OCI-LY7 (cell line): ENCODE results near the gene LRRC7. TPM values are rescaled to one million over a fixed set of nuclear protein-coding genes. Genes with fewer than 3 reads are reported as not detected.

Experiments
- BruUV-seq: library from RNA; stranded (reverse); fragments of 400-500 nt; replicated peaks from 2 replicates; lab custom pipeline; 2021; lab: Mats Ljungman, UMichigan
- CTCF ChIA-PET: fragments of 300-600 bp; sonication (Branson Sonifier 250); formaldehyde crosslinking; loops from one replicate; lab custom pipeline; 2022; ENCODE audit warnings: antibody characterized with exemption; ENCODE audit not compliant: unreplicated experiment; lab: Charles Lee
- POLR2A ChIA-PET: fragments of 300-600 bp; sonication (Branson Sonifier 250); formaldehyde crosslinking; loops from one replicate; lab custom pipeline; 2022; ENCODE audit warnings: antibody characterized with exemption; lab: Charles Lee
- DNase-seq: peaks from one replicate; pipeline ENCODE4 v3.0.0-alpha.2; 2015; ENCODE audit warnings: low spot score
- H2AFZ ChIP-seq: fragments of 200-600 bp; sonication (generic), shearing (Covaris generic); 2 replicates; pipeline ENCODE4 v1.6.1; 2014; ENCODE audit warnings: mild to moderate bottlenecking, antibody characterized with exemption, low read length, moderate library complexity
- H3K27ac ChIP-seq: fragments of 200-600 bp; sonication (generic); 2 replicates; pipeline ENCODE4 v1.5.1; 2014; ENCODE audit warnings: mixed run types, low read depth, mild to moderate bottlenecking, moderate library complexity, low read length, inconsistent platforms; ENCODE audit not compliant: poor library complexity, severe bottlenecking
- H3K36me3 ChIP-seq: fragments of 200-600 bp; sonication (generic); 2 replicates; pipeline ENCODE4 v1.6.1; 2014; ENCODE audit warnings: mild to moderate bottlenecking, antibody characterized with exemption, low read length, moderate library complexity, mixed read lengths; ENCODE audit not compliant: insufficient read depth
- H3K4me1 ChIP-seq: fragments of 200-600 bp; sonication (generic); 2 replicates; pipeline ENCODE4 v1.5.1; 2014; ENCODE audit warnings: mild to moderate bottlenecking, low read length; ENCODE audit not compliant: insufficient read depth, poor library complexity, severe bottlenecking
- H3K4me2 ChIP-seq: fragments of 200-600 bp; sonication (generic); 2 replicates; pipeline ENCODE4 v1.6.1; 2014; ENCODE audit warnings: mild to moderate bottlenecking, low read length
- H3K4me3 ChIP-seq: fragments of 200-600 bp; sonication (generic); 2 replicates; pipeline ENCODE4 v1.5.1; 2014; ENCODE audit warnings: mild to moderate bottlenecking, low read depth, low read length; ENCODE audit not compliant: poor library complexity, severe bottlenecking
- H3K79me2 ChIP-seq: fragments of 200-600 bp; sonication (generic); 2 replicates; pipeline ENCODE4 v1.6.1; 2016; ENCODE audit warnings: low read depth, mild to moderate bottlenecking, low read length, moderate library complexity, mixed read lengths; ENCODE audit not compliant: insufficient read depth
- H3K9me2 ChIP-seq: fragments of 200-600 bp; sonication (generic); 2 replicates; pipeline ENCODE4 v1.6.1; 2016; ENCODE audit warnings: mild to moderate bottlenecking, low read length, mixed read lengths; ENCODE audit not compliant: insufficient read depth
- H3K9me3 ChIP-seq: fragments of 200-600 bp; sonication (generic); 2 replicates; pipeline ENCODE4 v1.6.1; 2014; ENCODE audit warnings: mild to moderate bottlenecking, mixed run types, low read length, mixed read lengths
- H4K20me1 ChIP-seq: fragments of 200-600 bp; sonication (generic); 2 replicates; pipeline ENCODE4 v1.6.1; 2014; ENCODE audit warnings: mild to moderate bottlenecking, antibody characterized with exemption, low read length, moderate library complexity, mixed read lengths; ENCODE audit not compliant: insufficient read depth
- EZH2phosphoT487 ChIP-seq: fragments of 200-600 bp; sonication (generic); IDR thresholded peaks from 2 replicates; pipeline ENCODE4 v1.6.1; 2018; ENCODE audit warnings: low read depth, borderline replicate concordance, mild to moderate bottlenecking, mixed run types, antibody characterized with exemption, low read length, moderate library complexity, mixed read lengths
- intact Hi-C: fragments of 100-400 bp; cut with micrococcal nuclease; formaldehyde crosslinking; loops from one replicate; pipeline ENCODE4 v1.10.0; 2022; ENCODE audit not compliant: unreplicated experiment
- total RNA-seq, 2 experiments: library from RNA; depleted of rRNA in 1 of 2; stranded (reverse); fragments of >200 nt in 1 of 2; shearing (Covaris generic) in 1 of 2; gene quantifications; 2 replicates each; pipeline ENCODE4 v1.2.3, GENCODE V29; 2014 to 2022
- TF ChIP-seq, protein P1 (sequence below): fragments of 200-600 bp; sonication (generic); conservative IDR thresholded peaks from 2 replicates; pipeline ENCODE4 v1.5.1; 2014; ENCODE audit warnings: mild to moderate bottlenecking, antibody characterized with exemption, low read length, moderate library complexity, mixed read lengths

The LRRC7 gene
- total RNA-seq, 2 experiments from 2014 or later: not detected

DNA sequence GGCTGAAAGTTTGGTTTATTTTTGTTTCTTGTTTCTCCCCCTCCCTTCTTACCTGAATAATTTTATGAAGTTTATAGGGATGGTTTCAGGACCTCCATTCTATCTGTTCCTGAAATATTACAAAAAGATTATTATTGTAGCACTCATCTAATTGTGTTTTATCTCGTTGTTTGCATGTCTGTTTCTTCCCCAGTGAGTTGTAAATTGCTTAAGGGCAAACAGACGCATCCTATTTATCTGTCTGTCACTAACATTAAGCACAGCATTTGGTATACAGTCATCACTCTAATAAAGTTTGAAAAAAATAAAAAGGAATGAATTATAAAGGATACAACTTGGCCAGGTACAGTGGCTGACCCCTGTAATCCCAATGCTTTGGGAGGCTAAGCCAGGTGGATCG is 123.5 kb downstream of the LRRC7 start:
- H4K20me1 ChIP-seq: no peaks in the 10 kb centered on the region
- TF ChIP-seq, protein P1, sequence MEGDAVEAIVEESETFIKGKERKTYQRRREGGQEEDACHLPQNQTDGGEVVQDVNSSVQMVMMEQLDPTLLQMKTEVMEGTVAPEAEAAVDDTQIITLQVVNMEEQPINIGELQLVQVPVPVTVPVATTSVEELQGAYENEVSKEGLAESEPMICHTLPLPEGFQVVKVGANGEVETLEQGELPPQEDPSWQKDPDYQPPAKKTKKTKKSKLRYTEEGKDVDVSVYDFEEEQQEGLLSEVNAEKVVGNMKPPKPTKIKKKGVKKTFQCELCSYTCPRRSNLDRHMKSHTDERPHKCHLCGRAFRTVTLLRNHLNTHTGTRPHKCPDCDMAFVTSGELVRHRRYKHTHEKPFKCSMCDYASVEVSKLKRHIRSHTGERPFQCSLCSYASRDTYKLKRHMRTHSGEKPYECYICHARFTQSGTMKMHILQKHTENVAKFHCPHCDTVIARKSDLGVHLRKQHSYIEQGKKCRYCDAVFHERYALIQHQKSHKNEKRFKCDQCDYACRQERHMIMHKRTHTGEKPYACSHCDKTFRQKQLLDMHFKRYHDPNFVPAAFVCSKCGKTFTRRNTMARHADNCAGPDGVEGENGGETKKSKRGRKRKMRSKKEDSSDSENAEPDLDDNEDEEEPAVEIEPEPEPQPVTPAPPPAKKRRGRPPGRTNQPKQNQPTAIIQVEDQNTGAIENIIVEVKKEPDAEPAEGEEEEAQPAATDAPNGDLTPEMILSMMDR: no peak
- no peak for TF ChIP-seq EZH2phosphoT487
- no peaks in the 10 kb centered on the region for H3K79me2 ChIP-seq
- no peak overlapping the region for H2AFZ ChIP-seq
- CTCF ChIA-PET: no interaction called here
- H3K9me3 ChIP-seq: no peaks in the 10 kb centered on the region
- intact Hi-C loops: no loop called here
- H3K4me1 ChIP-seq: no peaks in the 10 kb centered on the region
- POLR2A ChIA-PET: no interaction called here
- H3K36me3 ChIP-seq: no peaks in the 10 kb centered on the region
- no peak for DNase-seq
- no peak overlapping the region for H3K27ac ChIP-seq
- no TSS peak for BruUV-seq
- no peak overlapping the region for H3K4me3 ChIP-seq
- no peaks in the 10 kb centered on the region for H3K9me2 ChIP-seq
- no peak overlapping the region for H3K4me2 ChIP-seq

DNA sequence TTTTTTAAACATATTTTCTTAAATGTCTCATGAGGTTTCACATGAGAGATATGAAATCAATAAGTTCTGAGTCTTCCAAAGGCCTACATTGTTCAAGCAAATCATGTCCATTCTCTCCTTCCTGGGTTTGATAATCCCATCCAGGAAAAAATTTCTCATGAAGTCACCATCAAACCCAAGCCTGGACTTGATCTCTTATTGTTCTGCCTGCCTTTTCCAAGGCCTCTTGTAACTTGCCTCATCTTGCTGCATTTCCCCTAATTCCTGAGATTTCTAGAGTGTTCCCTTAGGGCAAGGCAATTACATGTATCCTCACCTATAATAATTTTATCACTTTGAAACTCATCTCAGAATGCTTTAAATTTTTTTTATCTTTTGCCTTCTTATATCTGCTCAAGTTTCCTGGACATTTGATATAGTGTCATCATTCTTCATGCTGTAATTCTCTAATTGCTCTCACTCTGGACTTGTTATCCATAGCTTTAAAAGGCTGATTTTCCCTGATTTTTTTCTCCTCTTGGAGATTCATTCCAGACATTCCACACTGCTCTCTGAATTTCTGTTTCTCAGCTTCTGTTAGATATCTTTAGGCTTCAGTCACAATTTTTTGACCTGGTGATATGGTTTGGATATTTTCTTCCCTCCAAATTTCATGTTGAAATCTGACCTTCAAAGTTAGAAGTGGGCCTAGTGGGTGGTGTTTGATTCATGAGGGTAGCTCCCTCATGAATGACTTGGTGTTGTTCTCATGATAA is 126.4 kb downstream of the LRRC7 start:
- no peaks in the 10 kb centered on the region for H3K79me2 ChIP-seq
- ChIA-PET CTCF (no interaction called here), POLR2A (no interaction called here)
- no peak overlapping the region for H3K4me2 ChIP-seq
- TF ChIP-seq, protein P1: no peak
- no peak for TF ChIP-seq EZH2phosphoT487
- no peaks in the 10 kb centered on the region for H4K20me1 ChIP-seq
- H3K27ac ChIP-seq: no peak overlapping the region
- no TSS peak for BruUV-seq
- no peaks in the 10 kb centered on the region for H3K9me2 ChIP-seq
- intact Hi-C loops: no loop called here
- no peak overlapping the region for H2AFZ ChIP-seq
- H3K36me3 ChIP-seq: no peaks in the 10 kb centered on the region
- no peak for DNase-seq
- H3K4me3 ChIP-seq: no peak overlapping the region
- H3K9me3 ChIP-seq: no peaks in the 10 kb centered on the region
- H3K4me1 ChIP-seq: no peaks in the 10 kb centered on the region

DNA sequence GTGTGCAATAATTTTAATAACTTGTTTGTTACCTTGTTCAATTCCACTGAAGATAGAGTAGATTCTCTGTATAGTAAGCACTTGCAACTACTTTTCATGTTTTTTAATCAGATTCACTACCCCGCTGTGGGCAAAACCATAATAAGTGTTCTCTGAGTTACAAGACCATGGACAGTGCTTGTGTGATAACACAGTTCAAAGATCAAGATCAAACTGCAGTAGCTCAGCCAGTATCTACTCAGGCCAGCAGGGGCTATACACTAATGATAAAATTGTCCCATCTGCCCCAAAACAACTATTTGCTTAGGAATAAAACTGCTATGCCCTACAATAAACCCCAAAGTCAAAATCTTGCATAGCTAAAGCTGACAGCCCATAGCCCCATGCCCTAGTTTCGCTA is 129.6 kb downstream of the LRRC7 start:
- POLR2A ChIA-PET: no interaction called here
- TF ChIP-seq EZH2phosphoT487: no peak
- TF ChIP-seq, protein P1: no peak
- Histone ChIP-seq H3K4me1 (no peaks in the 10 kb centered on the region), H3K9me3 (no peaks in the 10 kb centered on the region), H3K27ac (no peak overlapping the region), H3K4me3 (no peak overlapping the region), H4K20me1 (no peaks in the 10 kb centered on the region), H2AFZ (no peak overlapping the region), H3K4me2 (no peak overlapping the region), H3K9me2 (no peaks in the 10 kb centered on the region), H3K79me2 (no peaks in the 10 kb centered on the region), H3K36me3 (no peaks in the 10 kb centered on the region)
- intact Hi-C loops: no loop called here
- no TSS peak for BruUV-seq
- CTCF ChIA-PET: no interaction called here
- DNase-seq: no peak
